Suprapubic skin (tissue), 3 donors: ENCODE data around the gene RAD51C.
"Not testable (repeated sequence)": the region's sequence is repeated elsewhere in the genome, so short reads cannot be mapped to it uniquely, and the experiment has no call there.

ENCODE experiments used
- EP300 ChIP-seq: sonication (generic); formaldehyde crosslinking; IDR thresholded peaks from one replicate; pipeline ENCODE4 v1.6.1; 2017; ENCODE audit warnings: antibody characterized with exemption
- POLR2A ChIP-seq, 2 donors: fragments of 450-650 bp; IDR thresholded peaks; one replicate each; pipeline ENCODE4 v1.6.1; 2017; ENCODE audit warnings: antibody characterized with exemption in 2 of 2, mild to moderate bottlenecking in 2 of 2, moderate library complexity in 2 of 2
- TF ChIP-seq, protein P1 (sequence below), 2 donors: fragments of 200-600 bp in 1 of 2; fragments of 450-650 bp in 1 of 2; sonication (generic) in 1 of 2; IDR thresholded peaks; one replicate each; pipeline ENCODE4 v1.5.1; 2016 to 2019; ENCODE audit warnings: antibody characterized with exemption in 2 of 2, mild to moderate bottlenecking in 1 of 2, moderate library complexity in 1 of 2

DNA sequence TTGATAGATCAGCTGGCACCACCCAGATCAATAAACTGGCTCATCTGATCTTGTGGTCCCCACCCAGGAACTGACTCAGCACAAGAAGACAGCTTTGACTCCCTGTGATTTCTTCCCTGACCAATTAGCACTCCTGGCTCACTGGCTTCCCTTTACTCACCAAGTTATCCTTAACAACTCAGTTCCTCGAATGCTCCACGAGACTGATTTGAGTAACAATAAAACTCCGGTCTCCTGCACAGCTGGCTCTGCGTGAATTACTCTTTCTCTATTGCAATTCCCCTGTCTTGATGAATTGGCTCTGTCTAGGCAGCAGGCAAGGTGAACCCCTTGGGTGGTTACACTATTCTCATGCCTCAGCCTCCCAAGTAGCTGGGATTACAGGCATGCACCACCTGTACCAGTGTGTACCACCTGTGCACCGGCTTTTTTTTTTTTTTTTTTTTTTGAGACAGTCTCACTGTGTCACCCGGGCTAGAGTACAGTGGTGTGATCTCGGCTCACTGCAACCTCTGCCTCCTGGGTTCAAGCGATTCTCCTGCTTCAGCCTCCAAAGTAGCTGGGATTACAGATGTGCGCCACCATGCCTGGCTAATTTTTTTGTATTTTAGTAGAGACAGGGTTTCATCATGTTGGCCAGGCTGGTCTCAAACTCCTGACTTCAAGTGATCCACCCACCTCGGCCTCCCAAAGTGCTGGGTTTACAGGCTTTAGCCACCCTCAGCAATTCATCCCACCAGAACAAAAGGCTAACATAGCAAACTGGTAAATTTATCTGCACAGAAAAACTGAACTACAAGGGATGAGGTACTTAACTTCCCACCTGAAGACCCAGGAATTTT is 34.2 kb upstream of the RAD51C start:
- TF ChIP-seq POLR2A (IDR thresholded peaks at IDR 0.05); EP300: not testable (repeated sequence)
- TF ChIP-seq, protein P1, sequence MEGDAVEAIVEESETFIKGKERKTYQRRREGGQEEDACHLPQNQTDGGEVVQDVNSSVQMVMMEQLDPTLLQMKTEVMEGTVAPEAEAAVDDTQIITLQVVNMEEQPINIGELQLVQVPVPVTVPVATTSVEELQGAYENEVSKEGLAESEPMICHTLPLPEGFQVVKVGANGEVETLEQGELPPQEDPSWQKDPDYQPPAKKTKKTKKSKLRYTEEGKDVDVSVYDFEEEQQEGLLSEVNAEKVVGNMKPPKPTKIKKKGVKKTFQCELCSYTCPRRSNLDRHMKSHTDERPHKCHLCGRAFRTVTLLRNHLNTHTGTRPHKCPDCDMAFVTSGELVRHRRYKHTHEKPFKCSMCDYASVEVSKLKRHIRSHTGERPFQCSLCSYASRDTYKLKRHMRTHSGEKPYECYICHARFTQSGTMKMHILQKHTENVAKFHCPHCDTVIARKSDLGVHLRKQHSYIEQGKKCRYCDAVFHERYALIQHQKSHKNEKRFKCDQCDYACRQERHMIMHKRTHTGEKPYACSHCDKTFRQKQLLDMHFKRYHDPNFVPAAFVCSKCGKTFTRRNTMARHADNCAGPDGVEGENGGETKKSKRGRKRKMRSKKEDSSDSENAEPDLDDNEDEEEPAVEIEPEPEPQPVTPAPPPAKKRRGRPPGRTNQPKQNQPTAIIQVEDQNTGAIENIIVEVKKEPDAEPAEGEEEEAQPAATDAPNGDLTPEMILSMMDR (IDR thresholded peaks at IDR 0.05) = not testable (repeated sequence)
